Measurements from ENCODE around the gene DCTN1.

DNA sequence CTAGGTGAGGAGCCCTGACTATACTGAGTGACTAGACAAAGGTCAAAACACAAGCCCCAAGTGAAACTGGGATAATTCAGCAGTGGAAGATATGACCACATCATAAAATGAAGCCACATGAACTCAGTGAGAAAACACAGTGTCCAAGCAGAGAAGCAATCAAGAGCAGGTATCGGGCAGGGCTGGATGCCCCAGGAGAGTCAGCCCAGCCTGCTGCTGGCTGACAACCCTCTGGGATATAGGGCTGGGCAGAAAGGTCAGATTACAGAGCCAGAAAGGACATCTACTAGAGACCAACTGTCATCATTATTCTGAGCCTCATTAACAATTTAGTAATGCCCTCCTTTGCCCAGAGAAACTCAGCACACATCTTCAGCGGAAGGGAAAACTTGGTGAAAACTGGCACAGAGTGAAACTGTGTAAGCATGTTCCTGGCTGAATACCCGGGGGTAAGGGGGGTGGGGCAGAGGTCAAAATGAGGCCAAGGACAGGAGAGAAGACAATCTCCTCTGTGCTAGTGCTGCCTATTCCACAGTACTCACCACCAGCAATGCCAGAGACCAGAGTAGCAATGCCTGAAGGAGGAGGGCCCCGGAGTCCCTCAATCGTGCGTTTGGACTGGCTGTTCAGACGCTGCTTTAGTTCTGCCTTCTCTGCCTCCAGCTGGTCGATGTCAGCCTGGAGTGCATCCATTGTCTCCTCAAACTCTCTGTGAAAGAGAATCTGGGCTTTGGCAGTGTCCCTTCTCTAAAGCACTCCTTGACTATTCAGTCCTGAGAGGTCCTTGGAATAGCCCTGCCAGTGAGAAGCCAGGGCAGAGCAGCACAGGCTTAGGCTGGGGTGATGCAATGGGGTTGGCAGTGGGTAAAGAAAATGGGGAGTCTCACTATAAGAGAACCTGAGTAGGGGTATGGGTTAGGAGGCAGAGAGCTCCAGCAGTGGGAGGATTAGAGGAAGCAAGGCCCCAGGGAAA lies 15.3 kb downstream of the DCTN1 start:
- TF ChIP-seq POLR2A (IDR thresholded peaks at IDR 0.05): no peak
- TF ChIP-seq, protein P1, sequence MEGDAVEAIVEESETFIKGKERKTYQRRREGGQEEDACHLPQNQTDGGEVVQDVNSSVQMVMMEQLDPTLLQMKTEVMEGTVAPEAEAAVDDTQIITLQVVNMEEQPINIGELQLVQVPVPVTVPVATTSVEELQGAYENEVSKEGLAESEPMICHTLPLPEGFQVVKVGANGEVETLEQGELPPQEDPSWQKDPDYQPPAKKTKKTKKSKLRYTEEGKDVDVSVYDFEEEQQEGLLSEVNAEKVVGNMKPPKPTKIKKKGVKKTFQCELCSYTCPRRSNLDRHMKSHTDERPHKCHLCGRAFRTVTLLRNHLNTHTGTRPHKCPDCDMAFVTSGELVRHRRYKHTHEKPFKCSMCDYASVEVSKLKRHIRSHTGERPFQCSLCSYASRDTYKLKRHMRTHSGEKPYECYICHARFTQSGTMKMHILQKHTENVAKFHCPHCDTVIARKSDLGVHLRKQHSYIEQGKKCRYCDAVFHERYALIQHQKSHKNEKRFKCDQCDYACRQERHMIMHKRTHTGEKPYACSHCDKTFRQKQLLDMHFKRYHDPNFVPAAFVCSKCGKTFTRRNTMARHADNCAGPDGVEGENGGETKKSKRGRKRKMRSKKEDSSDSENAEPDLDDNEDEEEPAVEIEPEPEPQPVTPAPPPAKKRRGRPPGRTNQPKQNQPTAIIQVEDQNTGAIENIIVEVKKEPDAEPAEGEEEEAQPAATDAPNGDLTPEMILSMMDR (IDR thresholded peaks at IDR 0.05): no peak
